GM12801 (cell line): ENCODE measurements around the gene FARS2.

ENCODE experiments used
- TF ChIP-seq, protein P1 (sequence below): IDR thresholded peaks from one replicate; pipeline ENCODE4 v1.5.1; 2011; ENCODE audit warnings: control low read depth; ENCODE audit not compliant: insufficient read length; ENCODE audit errors: extremely low read depth

Gene FARS2

DNA sequence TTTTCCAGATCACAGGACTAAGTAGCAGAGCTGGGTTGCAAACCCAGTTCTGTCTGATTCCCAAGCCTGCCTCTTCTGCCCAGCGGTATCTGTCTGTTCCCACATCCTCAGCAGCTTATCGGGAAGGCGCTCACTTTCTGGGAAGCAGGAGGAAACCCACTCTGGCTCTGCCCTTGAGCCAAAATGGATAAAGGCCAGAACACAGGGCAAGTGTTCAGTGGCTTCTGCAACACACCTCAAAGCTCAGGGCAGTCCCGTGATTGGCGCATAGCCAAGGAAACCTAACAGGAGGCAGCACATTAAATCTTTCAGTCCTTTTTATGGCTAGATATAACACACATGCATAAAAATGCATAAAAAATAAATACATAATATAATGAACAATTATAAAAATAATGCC is 483.2 kb downstream of the FARS2 start:
- TF ChIP-seq, protein P1, sequence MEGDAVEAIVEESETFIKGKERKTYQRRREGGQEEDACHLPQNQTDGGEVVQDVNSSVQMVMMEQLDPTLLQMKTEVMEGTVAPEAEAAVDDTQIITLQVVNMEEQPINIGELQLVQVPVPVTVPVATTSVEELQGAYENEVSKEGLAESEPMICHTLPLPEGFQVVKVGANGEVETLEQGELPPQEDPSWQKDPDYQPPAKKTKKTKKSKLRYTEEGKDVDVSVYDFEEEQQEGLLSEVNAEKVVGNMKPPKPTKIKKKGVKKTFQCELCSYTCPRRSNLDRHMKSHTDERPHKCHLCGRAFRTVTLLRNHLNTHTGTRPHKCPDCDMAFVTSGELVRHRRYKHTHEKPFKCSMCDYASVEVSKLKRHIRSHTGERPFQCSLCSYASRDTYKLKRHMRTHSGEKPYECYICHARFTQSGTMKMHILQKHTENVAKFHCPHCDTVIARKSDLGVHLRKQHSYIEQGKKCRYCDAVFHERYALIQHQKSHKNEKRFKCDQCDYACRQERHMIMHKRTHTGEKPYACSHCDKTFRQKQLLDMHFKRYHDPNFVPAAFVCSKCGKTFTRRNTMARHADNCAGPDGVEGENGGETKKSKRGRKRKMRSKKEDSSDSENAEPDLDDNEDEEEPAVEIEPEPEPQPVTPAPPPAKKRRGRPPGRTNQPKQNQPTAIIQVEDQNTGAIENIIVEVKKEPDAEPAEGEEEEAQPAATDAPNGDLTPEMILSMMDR: no peak

DNA sequence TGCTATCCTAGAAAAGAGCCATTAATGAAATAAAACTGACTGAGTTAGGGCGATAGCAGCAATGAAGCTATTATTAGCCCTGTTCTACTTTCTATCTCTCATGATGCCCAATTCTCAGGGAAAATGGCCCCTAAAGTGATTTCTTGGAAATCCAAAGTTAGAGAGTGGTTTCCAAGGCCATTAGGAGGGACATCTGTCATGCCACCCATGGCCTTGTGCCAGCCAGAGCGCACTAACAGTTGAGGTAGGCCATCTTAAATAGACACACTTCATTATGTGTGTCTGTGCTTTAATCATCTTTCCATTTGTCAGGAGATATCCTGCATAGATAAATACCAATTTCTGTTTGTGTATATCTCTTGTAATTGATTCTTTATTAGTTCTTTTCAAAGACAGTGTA is 483.8 kb downstream of the FARS2 start:
- TF ChIP-seq, protein P1: no peak

DNA sequence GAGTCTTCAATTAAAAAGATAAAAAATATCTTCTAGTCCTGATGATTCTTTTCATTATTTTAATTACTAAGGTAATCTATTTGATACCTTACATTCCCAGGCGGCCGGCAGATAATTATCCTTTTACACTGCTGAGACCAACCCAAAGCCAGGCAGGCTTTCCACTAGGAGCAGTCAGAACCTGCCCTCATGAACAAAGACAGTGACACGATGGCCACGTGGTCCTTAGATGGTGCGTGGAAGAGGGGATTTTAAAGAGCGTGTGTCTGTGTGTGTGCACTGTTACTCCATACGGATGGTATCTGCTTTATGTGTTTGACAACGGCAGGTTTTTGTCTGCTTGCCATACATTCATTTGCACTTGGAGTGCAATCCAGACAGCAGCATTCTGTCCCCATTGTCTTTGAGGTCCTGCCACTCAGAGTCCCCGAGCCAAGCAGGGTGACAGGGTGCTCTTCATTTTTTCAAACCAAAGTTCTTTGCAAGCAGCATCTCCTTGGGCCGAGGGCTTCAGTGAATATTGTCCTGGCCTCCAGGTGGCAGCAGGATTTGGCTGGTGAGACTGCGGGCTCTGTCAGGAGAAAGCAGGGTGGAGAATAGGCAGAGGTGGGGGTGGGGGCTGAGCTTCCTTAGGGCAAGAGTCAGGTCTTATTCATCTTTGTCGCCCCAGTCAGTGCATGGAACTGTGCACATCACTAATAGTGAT is 484.9 kb downstream of the FARS2 start:
- TF ChIP-seq, protein P1: no peak

DNA sequence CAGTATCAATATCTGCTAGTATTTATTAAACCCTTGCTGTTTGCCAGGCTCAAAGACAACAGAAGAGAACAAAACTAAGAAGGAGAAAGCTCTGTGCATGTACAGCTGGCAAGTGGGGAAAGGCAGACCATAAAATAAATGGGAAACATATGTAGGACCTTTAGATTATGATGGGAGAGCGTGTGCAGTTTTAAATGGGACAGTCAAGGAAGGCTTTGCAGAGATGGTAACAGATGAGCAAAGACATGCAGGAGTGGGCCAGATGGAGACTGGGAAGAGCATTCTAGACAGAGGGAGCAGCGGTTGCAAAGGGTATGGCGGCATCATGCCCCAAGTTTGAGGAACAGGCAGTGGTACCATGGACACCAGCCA is 485.4 kb downstream of the FARS2 start:
- TF ChIP-seq, protein P1: no peak

DNA sequence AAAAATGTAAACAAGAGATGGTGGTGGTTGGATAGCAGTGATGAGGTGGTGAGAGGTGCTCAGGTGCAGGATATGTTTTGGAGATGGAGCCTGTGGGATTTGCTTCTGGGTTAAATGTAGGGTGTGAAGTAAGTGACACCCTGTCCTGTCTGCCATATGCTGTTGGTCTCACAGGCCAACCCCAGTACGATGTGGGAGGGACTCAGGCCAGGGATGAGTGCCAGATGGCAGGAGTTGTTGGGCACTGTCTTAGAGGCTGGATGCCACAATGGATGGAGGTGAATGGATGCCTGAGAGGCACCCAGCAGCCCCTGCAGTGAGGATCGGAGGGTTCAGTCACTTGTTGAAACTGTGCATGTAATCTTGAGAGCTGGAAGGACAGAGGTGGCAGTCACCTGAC is 486.1 kb downstream of the FARS2 start:
- TF ChIP-seq, protein P1: no peak

DNA sequence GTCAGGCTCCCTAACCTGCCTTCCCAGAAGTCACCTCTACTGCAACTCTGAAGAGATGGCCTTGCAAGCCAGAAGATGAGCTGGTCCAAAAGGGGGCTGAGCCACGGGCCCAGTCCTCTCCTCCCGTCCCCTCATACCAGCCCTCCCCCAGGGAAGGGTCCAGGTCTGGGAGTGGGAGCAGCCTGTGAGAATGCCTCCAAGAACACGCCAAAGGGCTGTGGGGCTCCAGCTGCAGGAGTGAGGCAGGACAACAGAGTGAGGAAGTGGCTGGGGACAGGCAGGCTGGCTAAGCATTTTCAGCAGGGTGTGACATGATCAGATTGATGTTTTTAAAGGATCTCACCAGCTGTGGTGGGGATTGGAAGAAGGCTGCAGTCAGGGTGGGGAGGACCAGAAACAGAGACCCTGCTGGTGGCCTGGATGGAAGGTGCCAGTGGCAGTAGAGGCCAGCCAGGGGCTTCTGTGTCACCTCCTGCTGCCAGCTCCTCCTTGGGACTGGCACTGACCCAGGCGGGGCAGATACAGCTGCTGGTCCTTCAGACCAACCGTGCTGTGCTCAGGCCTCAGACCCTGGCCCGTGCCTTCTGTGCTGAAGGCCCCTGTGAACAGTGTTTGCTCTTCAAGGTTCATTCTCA is 487.8 kb downstream of the FARS2 start:
- TF ChIP-seq, protein P1: no peak

DNA sequence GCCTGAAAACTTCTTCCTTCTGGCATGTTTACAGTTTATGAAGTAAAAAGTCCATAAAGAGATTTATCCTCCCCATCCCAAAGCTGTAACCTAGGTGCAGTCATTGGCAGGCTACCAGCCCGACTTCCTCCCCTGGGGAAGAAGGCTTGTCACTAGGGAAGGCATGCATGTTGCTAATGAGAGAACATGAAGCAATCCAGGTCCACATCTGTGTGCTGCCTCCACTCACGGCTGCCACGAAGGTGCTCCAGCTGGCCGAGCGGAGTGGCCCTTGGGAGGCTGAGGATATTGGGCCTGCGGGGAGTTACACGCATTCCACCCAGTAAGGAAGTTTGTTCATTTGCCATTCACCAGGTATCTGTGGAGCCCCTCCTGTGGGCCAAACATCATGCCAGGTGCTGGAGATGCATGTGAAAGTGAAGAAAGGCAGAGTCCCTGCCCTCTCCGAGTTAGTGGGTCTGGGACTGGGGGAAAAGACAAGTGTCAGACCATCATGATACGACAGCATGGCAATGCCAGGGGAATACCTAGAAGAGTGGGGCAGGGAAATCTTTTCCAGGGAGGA is 488.4 kb downstream of the FARS2 start:
- TF ChIP-seq, protein P1: no peak
